NOMO-1 treated with dmso at 0.1 percent for 144 hours (cell line): ENCODE data around the gene PDE6A.

Source experiments
- DNase-seq: peaks from one replicate; lab custom pipeline; 2025; ENCODE audit not compliant: unreplicated experiment; lab: John Stamatoyannopoulos, UW

PDE6A gene

GRCh38 chr5:149840226-149840825 lies 104.3 kb downstream of the PDE6A start:
- DNase-seq: no peak

GRCh38 chr5:149839761-149840160 lies 104.8 kb downstream of the PDE6A start:
- DNase-seq: no peak

GRCh38 chr5:149838881-149839739 lies 105.5 kb downstream of the PDE6A start:
- DNase-seq: no peak

- peak; percentile 12 for DNase-seq
These were observed 106.8 kb downstream of the PDE6A start for GRCh38 chr5:149837680-149838269.

GRCh38 chr5:149836451-149837139 lies 108.0 kb downstream of the PDE6A start:
- DNase-seq: no peak

- DNase-seq: peak; percentile 9
These were observed 110.2 kb downstream of the PDE6A start for GRCh38 chr5:149834246-149834855.

GRCh38 chr5:149833116-149833827 lies 111.3 kb downstream of the PDE6A start:
- no peak for DNase-seq

GRCh38 chr5:149832636-149833035 lies 112.0 kb downstream of the PDE6A start:
- DNase-seq: no peak

- no peak for DNase-seq
These were observed 113.1 kb downstream of the PDE6A start for GRCh38 chr5:149831492-149831891.

- DNase-seq: no peak
These were observed 114.0 kb downstream of the PDE6A start for GRCh38 chr5:149830579-149830978.

- no peak for DNase-seq
These were observed 114.6 kb downstream of the PDE6A start for GRCh38 chr5:149829954-149830353.

GRCh38 chr5:149828161-149829011 lies 116.2 kb downstream of the PDE6A start:
- peak; percentile 37 for DNase-seq

GRCh38 chr5:149827546-149827945 lies 117.0 kb downstream of the PDE6A start:
- no peak for DNase-seq

GRCh38 chr5:149827086-149827485 lies 117.5 kb downstream of the PDE6A start:
- no peak for DNase-seq

GRCh38 chr5:149826574-149826973 lies 118.0 kb downstream of the PDE6A start:
- no peak for DNase-seq

GRCh38 chr5:149824846-149825245 lies 119.7 kb downstream of the PDE6A start:
- no peak for DNase-seq

- no peak for DNase-seq
These were observed 120.5 kb downstream of the PDE6A start for GRCh38 chr5:149824120-149824519.

- no peak for DNase-seq
These were observed 121.2 kb downstream of the PDE6A start for GRCh38 chr5:149823375-149823774.

- no peak for DNase-seq
These were observed 122.3 kb downstream of the PDE6A start for GRCh38 chr5:149822301-149822700.
